ENCODE measurements around the gene HCAR1. TPM values are rescaled to one million over a fixed set of nuclear protein-coding genes. Genes with fewer than 3 reads are reported as not detected.
"Not testable (repeated sequence)": the region's sequence is repeated elsewhere in the genome, so short reads cannot be mapped to it uniquely, and the experiment has no call there.

Gene HCAR1
- total RNA-seq, 2 experiments from 2014 or later, result 0.06 to 0.23 TPM

GRCh38 chr12:122732611-122733010 lies 2.0 kb upstream of the HCAR1 start:
- H3K36me3 Mint-ChIP-seq, result peaks cover 4% of the 10 kb centered on the region
- H3K9me3 Mint-ChIP-seq (ENCODE audit: low read depth), result no peaks in the 10 kb centered on the region
- H3K27ac Mint-ChIP-seq, result no peak overlapping the region
- ATAC-seq, result no peak
- CTCF ChIA-PET, result interaction anchor here (1.0 kb wide), 1 partner anchor 41 kb away, joined by 3 read pairs; no protein-coding TSS in a partner anchor
- H3K27me3 Mint-ChIP-seq, result peaks cover under 1% of the 10 kb centered on the region
- no peak for DNase-seq
- H3K4me1 Mint-ChIP-seq, result peaks cover 45% of the 10 kb centered on the region
- H3K4me3 Mint-ChIP-seq, result no peak overlapping the region

GRCh38 chr12:122732170-122732569 lies 1.5 kb upstream of the HCAR1 start:
- ATAC-seq, result no peak
- peaks cover 45% of the 10 kb centered on the region for H3K4me1 Mint-ChIP-seq

DNA sequence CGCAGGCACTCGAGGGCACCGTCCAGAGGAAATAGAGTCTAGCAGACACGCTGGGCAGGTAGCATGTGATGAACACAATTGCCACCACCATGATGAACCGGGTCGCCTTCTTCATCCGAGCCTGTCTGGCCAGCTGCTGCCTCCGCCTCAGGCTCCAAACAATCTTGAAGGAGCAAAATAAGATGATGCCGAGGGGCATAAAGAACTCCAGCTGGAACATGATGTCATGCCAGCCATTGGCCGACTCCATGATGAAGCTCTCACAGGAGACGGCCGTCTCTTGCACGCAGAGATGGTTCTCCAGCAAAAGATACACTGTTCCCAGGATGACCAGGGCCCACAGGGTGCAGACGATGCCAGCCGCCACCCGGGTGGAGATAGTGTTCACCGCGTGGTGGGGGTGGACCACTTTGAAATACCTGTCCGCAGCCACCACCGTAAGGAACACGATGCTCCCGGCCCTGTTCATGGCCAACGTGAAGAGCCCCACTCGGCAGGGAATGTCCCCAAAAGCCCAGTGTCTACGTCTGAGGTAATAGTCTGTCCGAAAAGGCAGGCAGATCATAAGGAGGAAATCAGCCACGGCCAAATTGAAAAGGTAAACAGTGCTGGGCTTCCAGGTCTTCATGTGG lies 945 bp downstream of the HCAR1 start:
- Mint-ChIP-seq H3K9me3 (ENCODE audit: low read depth) (no peaks in the 10 kb centered on the region), H3K4me3 (no peak overlapping the region), H3K27me3 (peaks cover 2% of the 10 kb centered on the region), H3K4me1 (peaks cover 63% of the 10 kb centered on the region), H3K36me3 (peaks cover 4% of the 10 kb centered on the region), H3K27ac (peak overlapping the region; percentile 48)
- ATAC-seq (no peak), DNase-seq (no peak)
- CTCF ChIA-PET, result no interaction called here

More at GRCh38 chr12:122732170-122732569, 1.5 kb upstream of the HCAR1 start:
- no peak for DNase-seq
- H3K36me3 Mint-ChIP-seq, result peaks cover 4% of the 10 kb centered on the region
- CTCF ChIA-PET, result no interaction called here
- no peak overlapping the region for H3K27ac Mint-ChIP-seq
- peaks cover 2% of the 10 kb centered on the region for H3K27me3 Mint-ChIP-seq
- no peak overlapping the region for H3K4me3 Mint-ChIP-seq
- no peaks in the 10 kb centered on the region for H3K9me3 Mint-ChIP-seq (ENCODE audit: low read depth)

GRCh38 chr12:122726080-122726558 lies 4.5 kb downstream of the HCAR1 start:
- H3K27ac Mint-ChIP-seq, result no peak overlapping the region
- DNase-seq (no peak), ATAC-seq (no peak)
- H3K36me3 Mint-ChIP-seq, result no peaks in the 10 kb centered on the region
- peak overlapping the region; percentile 31 for H3K4me3 Mint-ChIP-seq
- CTCF ChIA-PET, result interaction anchor here (0.6 to 1.1 kb wide), 2 partner anchors 144 to 370 kb away, joined by 3 read pairs; no protein-coding TSS in a partner anchor
- peaks cover 49% of the 10 kb centered on the region for H3K4me1 Mint-ChIP-seq
- H3K9me3 Mint-ChIP-seq (ENCODE audit: low read depth), result no peaks in the 10 kb centered on the region
- H3K27me3 Mint-ChIP-seq, result peaks cover 2% of the 10 kb centered on the region

DNA sequence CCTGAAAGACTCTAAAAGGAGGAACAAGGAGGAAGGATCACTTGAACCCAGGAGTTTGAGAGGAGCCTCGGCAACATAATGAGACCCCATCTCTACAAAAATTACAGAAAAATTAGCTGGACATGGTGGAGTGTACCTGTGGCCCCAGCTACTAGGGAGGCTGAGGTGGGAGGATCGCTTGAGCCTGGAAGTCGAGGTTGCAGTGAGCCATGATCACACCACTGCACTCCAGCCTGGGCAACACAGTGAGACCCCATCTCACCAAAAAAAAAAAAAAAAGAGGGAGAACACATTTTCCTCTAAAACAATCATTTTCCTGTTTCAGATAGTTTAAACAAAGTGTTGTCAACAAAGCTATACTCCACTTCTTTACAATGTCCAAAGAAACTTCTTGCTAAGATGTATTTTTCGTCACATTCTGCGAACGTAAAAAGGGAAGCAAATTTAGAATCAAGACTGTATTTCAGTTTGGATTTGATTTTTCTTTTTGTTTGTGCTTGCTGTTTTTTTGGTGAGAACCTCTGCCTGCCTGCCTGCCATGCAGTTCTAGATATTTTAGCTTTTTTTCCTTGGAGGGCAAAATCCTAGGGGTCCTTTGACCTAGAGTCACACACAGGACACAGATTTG lies 5.1 kb downstream of the HCAR1 start:
- ATAC-seq (no peak), DNase-seq (no peak)
- Mint-ChIP-seq H3K27ac (no peak overlapping the region), H3K4me1 (peaks cover 47% of the 10 kb centered on the region), H3K4me3 (peak overlapping the region; percentile 31), H3K9me3 (ENCODE audit: low read depth) (no peaks in the 10 kb centered on the region), H3K27me3 (peaks cover 2% of the 10 kb centered on the region), H3K36me3 (no peaks in the 10 kb centered on the region)
- CTCF ChIA-PET, result interaction anchor here (0.6 to 1.1 kb wide), 2 partner anchors 143 to 369 kb away, joined by 3 read pairs; no protein-coding TSS in a partner anchor

DNA sequence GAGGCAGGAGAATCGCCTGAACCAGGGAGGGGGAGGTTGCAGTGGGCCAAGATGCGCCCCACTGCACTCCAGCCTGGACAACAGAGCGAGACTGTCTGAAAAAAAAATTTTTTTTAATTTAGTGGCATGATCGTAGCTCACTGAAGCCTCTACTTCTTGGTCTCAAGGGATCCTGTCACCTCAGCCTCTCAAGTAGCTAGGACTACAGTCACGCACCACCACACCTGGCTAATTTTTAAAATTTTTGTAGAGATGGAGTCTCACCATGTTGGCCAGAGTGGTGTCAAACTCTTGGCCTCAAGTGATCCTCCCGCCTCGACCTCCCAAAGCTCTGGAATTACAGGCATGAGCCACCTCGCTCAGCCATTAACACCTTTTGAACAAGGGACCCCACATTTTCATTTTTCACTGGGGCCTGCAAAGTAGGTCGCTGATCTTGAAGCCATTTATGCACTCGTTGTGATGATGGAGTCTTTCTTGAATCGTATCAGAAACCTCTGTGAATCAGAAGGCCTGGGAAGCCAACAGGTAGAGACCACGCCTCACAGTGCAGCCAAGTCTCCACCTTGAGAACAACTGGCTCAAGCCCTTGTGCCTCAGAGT lies 5.9 kb downstream of the HCAR1 start:
- ATAC-seq (no peak), DNase-seq (no peak)
- no peaks in the 10 kb centered on the region for H3K36me3 Mint-ChIP-seq
- H3K4me3 Mint-ChIP-seq, result no peak overlapping the region
- H3K27me3 Mint-ChIP-seq, result peaks cover 5% of the 10 kb centered on the region
- H3K4me1 Mint-ChIP-seq, result peaks cover 41% of the 10 kb centered on the region
- CTCF ChIA-PET, result interaction anchor here (1.1 kb wide), 1 partner anchor 368 kb away, joined by 3 read pairs; no protein-coding TSS in a partner anchor
- H3K27ac Mint-ChIP-seq, result no peak overlapping the region
- H3K9me3 Mint-ChIP-seq (ENCODE audit: low read depth), result no peaks in the 10 kb centered on the region

DNA sequence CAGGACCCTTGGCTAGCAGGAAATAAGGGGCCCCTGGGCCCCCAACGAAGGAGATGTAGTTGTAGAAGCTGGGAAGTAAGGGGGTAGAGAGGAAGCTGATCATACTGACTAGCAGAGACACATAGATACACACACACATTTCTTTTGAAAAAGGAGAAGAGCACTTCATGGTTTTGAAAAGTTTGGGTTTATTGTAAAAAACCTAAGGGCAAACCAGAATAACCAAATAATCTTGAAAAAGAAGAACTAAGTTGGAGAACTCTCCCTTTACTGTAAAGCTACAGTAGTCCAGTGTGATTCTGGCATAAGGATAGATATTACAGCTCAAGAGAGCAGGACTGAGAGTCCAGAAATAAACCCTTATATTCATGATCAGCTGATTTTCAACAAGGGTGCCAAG lies 8.3 kb downstream of the HCAR1 start:
- Mint-ChIP-seq H3K36me3 (no peaks in the 10 kb centered on the region), H3K4me1 (peaks cover 36% of the 10 kb centered on the region), H3K27ac (no peak overlapping the region), H3K9me3 (ENCODE audit: low read depth) (no peaks in the 10 kb centered on the region), H3K4me3 (no peak overlapping the region), H3K27me3 (peaks cover 9% of the 10 kb centered on the region)
- no peak for DNase-seq
- ATAC-seq, result no peak
- CTCF ChIA-PET, result interaction anchor here (0.6 to 1.3 kb wide), 2 partner anchors 53 to 384 kb away, joined by 3 read pairs; no protein-coding TSS in a partner anchor

DNA sequence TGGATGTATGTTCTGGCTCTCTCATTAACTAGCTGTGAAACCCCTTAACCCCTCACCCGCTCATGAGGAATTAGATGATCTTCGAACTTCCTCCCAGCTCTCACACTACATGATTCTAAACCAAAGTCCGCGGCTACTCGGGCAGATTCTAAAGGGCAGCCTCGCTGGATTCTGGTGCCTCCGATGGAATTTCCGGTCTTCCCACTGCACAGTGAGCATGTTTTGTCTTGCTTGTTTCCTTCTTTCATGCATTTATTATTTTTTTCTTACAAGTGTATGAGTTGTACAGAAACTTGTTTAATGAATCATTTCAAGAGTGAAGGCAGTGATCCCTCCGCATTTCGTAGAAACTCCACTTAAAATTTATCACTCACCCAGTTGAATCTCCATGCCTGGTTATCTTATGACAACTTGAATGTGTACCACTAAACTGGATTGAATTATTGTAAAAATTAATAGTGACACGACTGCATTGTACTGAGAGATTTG lies 9.5 kb downstream of the HCAR1 start:
- Mint-ChIP-seq H3K4me3 (no peak overlapping the region), H3K4me1 (peaks cover 32% of the 10 kb centered on the region)

GRCh38 chr12:122716658-122717057 lies 14.0 kb downstream of the HCAR1 start, which contains the start of gene HCAR3:
Gene HCAR3 (minus strand): TSS chr12:122716811. CDS start chr12:122716737, 74 bp downstream.
- H3K27ac Mint-ChIP-seq; H3K36me3 Mint-ChIP-seq; DNase-seq; H3K4me3 Mint-ChIP-seq; CTCF ChIA-PET; ATAC-seq; H3K9me3 Mint-ChIP-seq (ENCODE audit: low read depth): not testable (repeated sequence)
- Mint-ChIP-seq H3K4me1 (peaks cover 11% of the 10 kb centered on the region), H3K27me3 (peaks cover 16% of the 10 kb centered on the region)

More for the DNA sequence above, 9.5 kb downstream of the HCAR1 start:
- peak; percentile 33 for ATAC-seq
- Mint-ChIP-seq H3K9me3 (ENCODE audit: low read depth) (no peaks in the 10 kb centered on the region), H3K27ac (peak overlapping the region; percentile 57), H3K27me3 (peaks cover 11% of the 10 kb centered on the region), H3K36me3 (no peaks in the 10 kb centered on the region)
- CTCF ChIA-PET, result no interaction called here
- no peak for DNase-seq

DNA sequence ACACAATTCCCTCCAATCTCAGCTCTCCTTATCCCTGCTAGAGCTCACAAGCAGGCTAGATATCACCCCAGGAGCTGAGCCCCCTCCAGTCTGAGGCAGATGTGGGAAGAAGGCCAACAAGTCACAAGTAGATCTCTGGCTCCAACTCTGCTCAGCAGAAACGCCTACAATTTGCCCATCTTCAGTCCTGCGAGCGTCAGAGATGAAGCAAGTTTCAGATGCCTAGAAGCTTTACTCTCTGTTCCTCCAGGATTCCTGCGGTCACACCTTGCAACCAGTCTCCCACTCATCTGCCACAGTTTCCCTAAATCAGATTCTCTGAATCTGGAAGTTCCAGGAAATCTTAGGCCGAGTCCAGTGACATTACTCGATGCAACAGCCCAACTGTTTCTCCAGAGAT lies 15.4 kb downstream of the HCAR1 start:
- DNase-seq; ATAC-seq; H3K9me3 Mint-ChIP-seq (ENCODE audit: low read depth): not testable (repeated sequence)

DNA sequence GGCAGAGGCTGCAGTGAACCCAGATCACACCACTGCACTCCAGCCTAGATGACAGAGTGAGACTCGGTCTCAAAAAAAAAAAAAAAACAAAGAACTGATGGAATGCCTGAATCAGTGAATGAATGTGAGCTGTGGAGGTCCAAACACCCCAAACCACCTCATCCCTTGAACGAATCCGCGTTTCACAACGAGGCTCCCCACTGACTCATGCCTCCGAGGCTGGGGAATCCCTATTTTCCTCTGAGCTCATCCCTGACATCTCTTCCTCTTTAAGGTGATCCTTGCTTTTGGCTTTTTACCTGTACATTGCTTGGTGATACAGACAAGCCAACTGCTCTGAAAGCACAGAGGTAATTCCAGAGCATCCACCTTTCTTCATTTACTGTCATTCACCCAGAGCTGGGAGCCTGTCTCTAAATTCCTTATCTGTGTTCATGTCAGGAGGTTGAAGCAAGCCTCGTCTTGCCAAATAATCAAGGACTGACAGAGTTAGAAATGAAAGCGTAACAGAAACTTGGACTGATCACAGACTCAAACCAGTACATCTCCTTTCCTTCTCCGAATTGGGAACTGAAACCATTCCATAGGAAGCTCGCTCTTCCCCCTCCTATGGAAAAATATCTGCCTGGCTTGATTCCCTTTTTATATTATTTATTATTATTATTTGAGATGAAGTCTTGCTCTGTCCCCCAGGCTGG lies 17.0 kb downstream of the HCAR1 start:
- H3K9me3 Mint-ChIP-seq (ENCODE audit: low read depth); DNase-seq; H3K4me3 Mint-ChIP-seq; H3K4me1 Mint-ChIP-seq; CTCF ChIA-PET; H3K36me3 Mint-ChIP-seq; ATAC-seq; H3K27ac Mint-ChIP-seq: not testable (repeated sequence)
- peaks cover 19% of the 10 kb centered on the region for H3K27me3 Mint-ChIP-seq

More for the DNA sequence above, 15.4 kb downstream of the HCAR1 start:
- CTCF ChIA-PET, H3K4me1 Mint-ChIP-seq, H3K36me3 Mint-ChIP-seq, H3K4me3 Mint-ChIP-seq, H3K27ac Mint-ChIP-seq: not testable (repeated sequence)
- peaks cover 21% of the 10 kb centered on the region for H3K27me3 Mint-ChIP-seq

DNA sequence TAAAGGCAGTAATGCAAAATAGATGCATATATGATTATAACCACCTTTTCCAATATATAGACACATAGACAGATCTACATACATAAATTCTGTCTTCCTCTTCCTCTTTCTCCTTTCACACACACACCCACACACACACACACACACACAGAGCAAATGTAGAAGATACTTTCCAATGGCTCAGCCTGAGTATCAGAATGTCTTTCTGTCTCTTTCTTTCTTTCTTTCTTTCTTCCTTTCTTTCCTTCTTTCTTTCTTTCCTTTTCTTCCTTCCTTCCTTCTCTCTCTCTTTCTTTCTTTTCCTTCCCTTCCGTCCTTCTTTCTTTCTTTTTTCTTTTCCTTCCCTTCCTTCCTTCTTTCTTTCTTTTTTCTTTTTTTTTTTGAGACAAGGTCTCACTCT lies 19.4 kb downstream of the HCAR1 start:
- H3K36me3 Mint-ChIP-seq; H3K4me3 Mint-ChIP-seq; H3K9me3 Mint-ChIP-seq (ENCODE audit: low read depth); ATAC-seq; DNase-seq; H3K4me1 Mint-ChIP-seq; H3K27ac Mint-ChIP-seq; CTCF ChIA-PET: not testable (repeated sequence)
- peaks cover 13% of the 10 kb centered on the region for H3K27me3 Mint-ChIP-seq

DNA sequence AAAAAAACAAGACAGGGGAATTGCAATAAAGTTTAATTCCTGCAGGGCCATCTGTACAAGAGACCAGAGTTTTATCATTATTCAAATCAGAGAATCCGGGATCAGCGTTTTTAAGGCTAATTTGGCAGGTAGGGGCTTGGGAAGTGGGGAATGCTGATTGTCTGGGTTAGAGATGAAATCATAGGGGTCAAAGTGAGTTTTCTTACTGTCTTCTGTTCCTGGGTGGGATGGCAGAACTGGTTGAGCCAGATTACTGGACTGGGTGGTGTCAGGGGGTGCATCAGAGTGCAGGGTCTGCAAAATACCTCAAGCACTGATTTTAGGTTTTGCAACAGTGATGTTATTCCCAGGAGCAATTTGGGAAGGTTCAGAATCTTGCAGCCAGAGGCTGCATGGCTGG lies 20.3 kb downstream of the HCAR1 start:
- ATAC-seq; H3K9me3 Mint-ChIP-seq (ENCODE audit: low read depth); H3K4me3 Mint-ChIP-seq; H3K4me1 Mint-ChIP-seq; H3K27ac Mint-ChIP-seq; H3K36me3 Mint-ChIP-seq; DNase-seq; CTCF ChIA-PET: not testable (repeated sequence)
- peaks cover 13% of the 10 kb centered on the region for H3K27me3 Mint-ChIP-seq

All from activated CD8-positive, alpha-beta memory T cell treated with anti-CD3 and anti-CD28 coated beads, Interleukin-2, amount 10 ng/mL, durations not matched to agents 7 days and 5 days (primary cell).